Endothelial cell (in vitro differentiated cells): ENCODE results near the gene TSC22D3. TPM values are rescaled to one million over a fixed set of nuclear protein-coding genes. Genes with fewer than 3 reads are reported as not detected.

Experiments used
- DNase-seq: peaks from one replicate; pipeline ENCODE4 v3.0.0; 2021; ENCODE audit warnings: low spot score
- H3K27ac Mint-ChIP-seq: one replicate; pipeline ENCODE4 v1.8.0; 2021; ENCODE audit warnings: mixed read lengths, inconsistent platforms; ENCODE audit not compliant: unreplicated experiment
- H3K27me3 Mint-ChIP-seq: one replicate; pipeline ENCODE4 v1.8.0; 2021; ENCODE audit warnings: mild to moderate bottlenecking, moderate library complexity, mixed read lengths, inconsistent platforms; ENCODE audit not compliant: unreplicated experiment
- H3K36me3 Mint-ChIP-seq: one replicate; pipeline ENCODE4 v1.8.0; 2021; ENCODE audit warnings: mild to moderate bottlenecking, low read depth, mixed read lengths, inconsistent platforms; ENCODE audit not compliant: unreplicated experiment
- H3K4me1 Mint-ChIP-seq: one replicate; pipeline ENCODE4 v1.8.0; 2021; ENCODE audit warnings: mild to moderate bottlenecking, mixed read lengths, inconsistent platforms; ENCODE audit not compliant: unreplicated experiment
- H3K4me3 Mint-ChIP-seq: one replicate; pipeline ENCODE4 v1.8.0; 2021; ENCODE audit warnings: mild to moderate bottlenecking, mixed read lengths, inconsistent platforms; ENCODE audit not compliant: unreplicated experiment
- H3K9me3 Mint-ChIP-seq: one replicate; pipeline ENCODE4 v1.8.0; 2021; ENCODE audit warnings: mixed read lengths, inconsistent platforms; ENCODE audit not compliant: unreplicated experiment
- total RNA-seq: library from RNA; stranded (reverse); fragmentation: NEBNext Ultra II Directional; extraction: Animal tissue kit (Norgen Biotek cat#: 25700); gene quantifications from one replicate; pipeline ENCODE4 v1.2.1, GENCODE V29; 2021; ENCODE audit not compliant: unreplicated experiment
- TF ChIP-seq, protein P1 (sequence below): fragments of 200-600 bp; sonication (generic); IDR thresholded peaks from one replicate; pipeline ENCODE4 v1.5.0; 2021; ENCODE audit warnings: antibody characterized with exemption; ENCODE audit not compliant: unreplicated experiment

The TSC22D3 gene
- total RNA-seq, 1 donor from 2014 or later = 68.7 TPM

DNA sequence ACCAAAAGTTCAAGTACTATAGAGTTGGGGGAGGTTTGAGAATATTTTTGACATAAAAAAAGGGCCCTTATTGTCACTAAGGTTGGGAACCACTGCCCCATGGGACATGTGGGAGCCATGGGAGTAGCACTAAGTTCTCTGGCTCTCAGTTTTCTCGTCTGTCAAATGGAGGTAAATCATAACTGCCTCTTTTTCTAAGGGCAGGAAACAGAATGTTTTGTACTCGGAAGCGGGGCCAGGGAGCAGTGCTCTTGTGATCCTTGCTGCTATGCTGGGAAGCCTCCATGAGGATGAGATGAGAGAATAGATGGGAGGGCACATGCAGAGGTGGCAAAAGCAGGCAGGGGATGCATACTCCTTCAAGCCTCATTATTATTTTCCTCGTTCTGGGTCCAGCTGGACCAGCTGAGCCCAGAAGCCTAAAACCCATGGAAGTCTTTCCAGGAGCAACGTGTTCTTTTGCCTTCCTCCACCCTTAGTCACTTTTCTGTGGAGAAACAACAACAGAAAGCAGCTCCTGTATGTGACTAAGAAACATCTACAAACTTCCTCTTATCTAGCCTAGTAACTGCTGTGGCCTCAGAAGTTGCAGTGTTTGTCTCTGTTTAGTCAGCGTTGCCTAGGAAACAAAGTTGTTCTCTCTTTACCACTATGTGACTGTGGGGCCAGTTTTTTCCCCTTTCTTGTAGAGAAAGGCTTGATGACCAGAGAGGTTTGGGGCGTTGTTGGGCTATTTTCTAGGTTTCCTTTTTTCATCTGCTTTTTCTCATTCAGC, 64.8 kb downstream of the TSC22D3 start:
- Mint-ChIP-seq H3K9me3 (no peaks in the 10 kb centered on the region), H3K4me1 (peaks cover 17% of the 10 kb centered on the region), H3K27me3 (peaks cover 6% of the 10 kb centered on the region), H3K27ac (peak overlapping the region; percentile 96), H3K4me3 (no peak overlapping the region), H3K36me3 (peaks cover 4% of the 10 kb centered on the region)
- no peak for DNase-seq
- TF ChIP-seq, protein P1, sequence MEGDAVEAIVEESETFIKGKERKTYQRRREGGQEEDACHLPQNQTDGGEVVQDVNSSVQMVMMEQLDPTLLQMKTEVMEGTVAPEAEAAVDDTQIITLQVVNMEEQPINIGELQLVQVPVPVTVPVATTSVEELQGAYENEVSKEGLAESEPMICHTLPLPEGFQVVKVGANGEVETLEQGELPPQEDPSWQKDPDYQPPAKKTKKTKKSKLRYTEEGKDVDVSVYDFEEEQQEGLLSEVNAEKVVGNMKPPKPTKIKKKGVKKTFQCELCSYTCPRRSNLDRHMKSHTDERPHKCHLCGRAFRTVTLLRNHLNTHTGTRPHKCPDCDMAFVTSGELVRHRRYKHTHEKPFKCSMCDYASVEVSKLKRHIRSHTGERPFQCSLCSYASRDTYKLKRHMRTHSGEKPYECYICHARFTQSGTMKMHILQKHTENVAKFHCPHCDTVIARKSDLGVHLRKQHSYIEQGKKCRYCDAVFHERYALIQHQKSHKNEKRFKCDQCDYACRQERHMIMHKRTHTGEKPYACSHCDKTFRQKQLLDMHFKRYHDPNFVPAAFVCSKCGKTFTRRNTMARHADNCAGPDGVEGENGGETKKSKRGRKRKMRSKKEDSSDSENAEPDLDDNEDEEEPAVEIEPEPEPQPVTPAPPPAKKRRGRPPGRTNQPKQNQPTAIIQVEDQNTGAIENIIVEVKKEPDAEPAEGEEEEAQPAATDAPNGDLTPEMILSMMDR = no peak

DNA sequence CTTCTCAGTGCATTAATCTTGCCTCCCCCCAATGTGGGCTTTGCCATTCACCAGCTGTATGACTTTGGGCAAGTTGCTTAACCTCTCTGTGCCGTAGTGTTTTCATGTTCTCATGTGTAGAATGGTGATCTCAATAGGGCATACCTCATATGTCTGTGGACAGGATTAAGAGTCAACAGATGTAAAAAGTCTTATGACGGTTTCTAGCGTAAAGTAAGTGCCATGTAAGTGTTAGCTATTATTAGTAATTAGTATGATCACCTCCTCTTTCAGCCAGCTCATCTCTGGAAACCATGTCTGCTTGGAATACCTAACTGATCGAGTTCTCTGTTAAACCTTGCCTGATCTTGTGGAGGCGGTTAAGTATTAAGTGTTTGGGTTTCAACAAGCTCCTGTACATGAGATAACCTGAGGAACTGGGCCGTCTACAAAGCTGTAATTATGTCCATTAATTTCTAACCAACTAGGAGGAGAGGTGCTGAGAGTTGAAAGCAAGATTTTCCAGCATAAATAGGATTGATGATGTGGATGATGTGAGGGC, 66.3 kb downstream of the TSC22D3 start:
- Mint-ChIP-seq H3K4me1 (peaks cover 12% of the 10 kb centered on the region), H3K36me3 (no peaks in the 10 kb centered on the region), H3K4me3 (no peak overlapping the region), H3K27me3 (peaks cover 6% of the 10 kb centered on the region), H3K9me3 (no peaks in the 10 kb centered on the region), H3K27ac (no peak overlapping the region)
- TF ChIP-seq, protein P1 = no peak
- no peak for DNase-seq

DNA sequence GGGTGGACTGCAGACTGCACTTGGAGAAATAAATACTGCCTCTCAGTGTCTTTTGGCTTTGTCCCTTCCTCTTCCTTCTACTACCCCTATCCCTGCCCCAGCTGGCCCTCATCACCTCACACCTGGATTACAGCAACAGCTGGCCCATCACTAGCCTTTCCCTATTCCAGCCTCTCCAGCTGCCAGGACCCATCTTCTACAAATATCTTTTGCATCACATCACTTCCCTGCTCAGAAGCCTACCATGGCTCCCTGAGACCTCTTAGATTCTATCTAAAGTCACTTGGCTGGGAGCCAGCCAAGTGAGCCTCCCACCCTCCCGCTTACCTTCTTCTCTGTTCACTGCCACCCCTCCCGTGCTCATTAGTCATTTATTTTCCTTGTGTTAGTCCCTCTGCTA, 66.8 kb downstream of the TSC22D3 start:
- peaks cover 6% of the 10 kb centered on the region for H3K27me3 Mint-ChIP-seq
- peaks cover 12% of the 10 kb centered on the region for H3K4me1 Mint-ChIP-seq
- DNase-seq = no peak
- no peaks in the 10 kb centered on the region for H3K9me3 Mint-ChIP-seq
- H3K36me3 Mint-ChIP-seq = no peaks in the 10 kb centered on the region
- H3K4me3 Mint-ChIP-seq = no peak overlapping the region
- TF ChIP-seq, protein P1 = no peak
- H3K27ac Mint-ChIP-seq = no peak overlapping the region

DNA sequence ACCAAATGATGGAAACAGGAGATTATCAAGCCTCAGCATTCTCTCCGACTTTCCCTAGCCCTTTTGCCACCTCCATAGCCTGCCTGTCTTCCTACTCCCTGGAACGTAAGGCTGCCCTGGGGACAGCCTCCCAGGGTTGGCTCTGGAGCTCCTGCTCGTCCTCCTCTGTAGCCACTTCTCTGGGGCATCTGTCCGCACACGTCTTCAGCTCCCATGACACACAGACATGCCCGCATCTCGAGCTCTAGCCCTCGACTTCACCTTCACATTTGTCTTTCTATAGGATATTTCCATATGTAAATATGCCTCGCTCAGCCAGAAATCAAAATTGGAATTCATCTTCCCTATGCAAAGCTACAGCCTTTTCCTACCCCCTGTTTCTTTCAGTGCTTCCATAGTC, 67.7 kb downstream of the TSC22D3 start:
- Mint-ChIP-seq H3K4me1 (peaks cover 12% of the 10 kb centered on the region), H3K4me3 (no peak overlapping the region), H3K9me3 (no peaks in the 10 kb centered on the region), H3K27me3 (peaks cover 6% of the 10 kb centered on the region), H3K36me3 (no peaks in the 10 kb centered on the region), H3K27ac (peak overlapping the region; percentile 49)
- no peak for DNase-seq
- TF ChIP-seq, protein P1 = no peak

DNA sequence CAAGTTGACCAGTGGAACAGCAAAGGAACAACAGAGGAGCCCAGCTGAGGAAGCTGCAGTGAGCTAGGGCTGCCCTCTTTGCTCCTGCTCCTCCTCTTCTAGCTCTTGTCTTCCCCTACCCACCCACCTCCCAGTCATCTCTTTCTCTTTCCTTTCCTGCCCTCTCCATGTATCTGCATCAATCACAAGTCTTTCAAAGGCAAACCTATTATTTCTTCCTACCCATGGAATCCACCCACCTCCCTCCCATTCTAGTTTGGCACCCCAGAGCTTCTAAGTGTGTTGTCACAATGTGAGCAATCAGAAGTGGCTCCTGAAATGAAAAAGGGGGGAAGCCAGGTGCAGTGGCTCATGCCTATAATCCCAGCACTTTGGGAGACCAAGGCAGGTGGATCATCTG, 69.3 kb downstream of the TSC22D3 start:
- H3K4me3 Mint-ChIP-seq = no peak overlapping the region
- H3K27ac Mint-ChIP-seq = no peak overlapping the region
- H3K9me3 Mint-ChIP-seq = no peaks in the 10 kb centered on the region
- H3K27me3 Mint-ChIP-seq = peaks cover 4% of the 10 kb centered on the region
- TF ChIP-seq, protein P1 = no peak
- peaks cover 7% of the 10 kb centered on the region for H3K4me1 Mint-ChIP-seq
- no peaks in the 10 kb centered on the region for H3K36me3 Mint-ChIP-seq
- DNase-seq = no peak
